IMR-90 (cell line): ENCODE results near the gene PIP5K1B. TPM values are rescaled to one million over a fixed set of nuclear protein-coding genes. Genes with fewer than 3 reads are reported as not detected.

Experiments used
- ATAC-seq: fragments of 200-7000 bp; cut with Tn5 transposase; 2 replicates; pipeline ENCODE4 v1.9.1; 2020; ENCODE audit warnings: low read depth, mild to moderate bottlenecking, moderate library complexity
- BruUV-seq: library from RNA; stranded (reverse); fragments of 400-500 nt; replicated peaks from 2 replicates; lab custom pipeline; 2021; lab: Mats Ljungman, UMichigan
- CTCF ChIA-PET: fragments of 300-600 bp; formaldehyde crosslinking; extraction: SDS; loops from one replicate; lab custom pipeline; 2021; ENCODE audit warnings: antibody characterized with exemption; lab: Yijun Ruan, JAX
- POLR2A ChIA-PET: fragments of 300-600 bp; sonication (Branson Sonifier 250); formaldehyde crosslinking; loops from one replicate; lab custom pipeline; 2022; ENCODE audit warnings: antibody characterized with exemption; ENCODE audit not compliant: unreplicated experiment; lab: Charles Lee
- DNase-seq: peaks from one replicate; pipeline ENCODE4 v3.0.0; 2013
- H2AFZ ChIP-seq: replicated peaks from 2 replicates; pipeline ENCODE3; 2013; ENCODE audit warnings: low read length, mild to moderate bottlenecking; ENCODE audit not compliant: poor library complexity
- H2AK5ac ChIP-seq: 2 replicates; pipeline ENCODE4 v1.6.1; 2013; ENCODE audit warnings: low read depth, low read length, inconsistent platforms
- H2AK9ac ChIP-seq: replicated peaks from 2 replicates; pipeline ENCODE3; 2013; ENCODE audit warnings: mild to moderate bottlenecking, low read depth, low read length, moderate library complexity; ENCODE audit not compliant: poor library complexity
- H2BK120ac ChIP-seq: 2 replicates; pipeline ENCODE4 v1.6.1; 2013; ENCODE audit warnings: low read depth, low read length, inconsistent platforms
- H2BK15ac ChIP-seq: 3 replicates; pipeline ENCODE4 v1.6.1; 2013; ENCODE audit warnings: low read depth, low read length, inconsistent platforms
- H2BK20ac ChIP-seq: 2 replicates; pipeline ENCODE4 v1.6.1; 2013; ENCODE audit warnings: low read depth, mild to moderate bottlenecking, inconsistent platforms, low read length, moderate library complexity
- H2BK5ac ChIP-seq: 2 replicates; pipeline ENCODE4 v1.6.1; 2013; ENCODE audit warnings: mild to moderate bottlenecking, low read depth, low read length, inconsistent platforms; ENCODE audit not compliant: poor library complexity, severe bottlenecking
- H3K14ac ChIP-seq: replicated peaks from 2 replicates; pipeline ENCODE4 v1.6.1; 2013; ENCODE audit warnings: low read depth, low read length, inconsistent platforms
- H3K18ac ChIP-seq: 2 replicates; pipeline ENCODE4 v1.6.1; 2013; ENCODE audit warnings: low read depth, low read length, control low read depth
- H3K23ac ChIP-seq: 2 replicates; pipeline ENCODE4 v1.6.1; 2013; ENCODE audit warnings: low read depth, low read length, inconsistent platforms
- H3K27ac ChIP-seq: 2 replicates; pipeline ENCODE4 v1.5.1; 2013; ENCODE audit warnings: mild to moderate bottlenecking, control low read depth, low read length; ENCODE audit not compliant: insufficient read depth
- H3K27me3 ChIP-seq: 2 replicates; pipeline ENCODE4 v1.6.1; 2013; ENCODE audit warnings: low read length; ENCODE audit not compliant: control insufficient read depth, insufficient read depth
- H3K36me3 ChIP-seq: 2 replicates; pipeline ENCODE4 v1.6.1; 2013; ENCODE audit warnings: low read length, mixed read lengths; ENCODE audit not compliant: control insufficient read depth, insufficient read depth
- H3K4ac ChIP-seq: 2 replicates; pipeline ENCODE4 v1.6.1; 2013; ENCODE audit warnings: low read depth, low read length, inconsistent platforms
- H3K4me1 ChIP-seq: 2 replicates; pipeline ENCODE4 v1.6.1; 2013; ENCODE audit warnings: low read length, mixed read lengths; ENCODE audit not compliant: control insufficient read depth, insufficient read depth
- H3K4me2 ChIP-seq: 2 replicates; pipeline ENCODE4 v1.6.1; 2013; ENCODE audit warnings: low read depth, mild to moderate bottlenecking, control low read depth, low read length, moderate library complexity
- H3K4me3 ChIP-seq: 2 replicates; pipeline ENCODE4 v1.5.1; 2013; ENCODE audit warnings: low read depth, mild to moderate bottlenecking, control low read depth, low read length, moderate library complexity; ENCODE audit not compliant: insufficient read depth
- H3K56ac ChIP-seq: 2 replicates; pipeline ENCODE4 v1.6.1; 2013; ENCODE audit warnings: low read length, inconsistent platforms; ENCODE audit not compliant: insufficient read depth; ENCODE audit errors: extremely low read depth
- H3K79me1 ChIP-seq, 2 experiments: 2 replicates each; pipeline ENCODE4 v1.6.1; 2013; ENCODE audit warnings: low read length in 2 of 2, inconsistent platforms in 1 of 2, low read depth in 1 of 2
- H3K9ac ChIP-seq: 2 replicates; pipeline ENCODE4 v1.6.1; 2013; ENCODE audit warnings: low read depth, low read length, control low read depth
- H3K9me1 ChIP-seq: 2 replicates; pipeline ENCODE4 v1.6.1; 2013; ENCODE audit warnings: low read length, inconsistent platforms; ENCODE audit not compliant: insufficient read depth
- H3K9me3 ChIP-seq: 2 replicates; pipeline ENCODE4 v1.6.1; 2013; ENCODE audit warnings: low read length; ENCODE audit not compliant: control insufficient read depth, insufficient read depth
- H4K20me1 ChIP-seq: 2 replicates; pipeline ENCODE4 v1.6.1; 2013; ENCODE audit warnings: low read length, inconsistent platforms; ENCODE audit not compliant: insufficient read depth
- H4K5ac ChIP-seq: 2 replicates; pipeline ENCODE4 v1.6.1; 2013; ENCODE audit warnings: mild to moderate bottlenecking, low read depth, low read length, control low read depth
- H4K8ac ChIP-seq, 2 experiments: 2 replicates each; pipeline ENCODE4 v1.6.1; 2013; ENCODE audit warnings: low read depth in 2 of 2, low read length in 2 of 2, control low read depth in 1 of 2, inconsistent platforms in 1 of 2
- H4K91ac ChIP-seq: 2 replicates; pipeline ENCODE4 v1.6.1; 2013; ENCODE audit warnings: low read depth, low read length, inconsistent platforms; ENCODE audit not compliant: insufficient read depth
- BHLHE40 ChIP-seq: fragments of 150-350 bp; IDR thresholded peaks from 2 replicates; pipeline ENCODE4 v1.6.1; 2016; ENCODE audit warnings: mild to moderate bottlenecking, low read depth, low read length
- CEBPB ChIP-seq: IDR thresholded peaks from 2 replicates; pipeline ENCODE4 v1.6.1; 2012; ENCODE audit warnings: low read depth, low read length, improper control_type of control experiment
- CHD1 ChIP-seq: IDR thresholded peaks from 2 replicates; pipeline ENCODE4 v1.6.1; 2012; ENCODE audit warnings: low read depth, low read length, improper control_type of control experiment
- FOS ChIP-seq: fragments of 150-350 bp; IDR thresholded peaks from 2 replicates; pipeline ENCODE4 v1.6.1; 2016; ENCODE audit warnings: low read depth, low read length
- MAFK ChIP-seq: IDR thresholded peaks from 2 replicates; pipeline ENCODE4 v1.6.1; 2012; ENCODE audit warnings: low read depth, low read length, improper control_type of control experiment
- MAZ ChIP-seq: IDR thresholded peaks from 2 replicates; pipeline ENCODE4 v1.6.1; 2012; ENCODE audit warnings: low read depth, mild to moderate bottlenecking, low read length, improper control_type of control experiment, moderate library complexity, borderline replicate concordance
- MXI1 ChIP-seq: IDR thresholded peaks from 2 replicates; pipeline ENCODE4 v1.6.1; 2012; ENCODE audit warnings: low read depth, mild to moderate bottlenecking, low read length, moderate library complexity, borderline replicate concordance
- NFE2L2 ChIP-seq: fragments of 150-350 bp; IDR thresholded peaks from 2 replicates; pipeline ENCODE4 v1.6.1; 2016; ENCODE audit warnings: low read depth, mild to moderate bottlenecking, low read length
- POLR2A ChIP-seq: IDR thresholded peaks from 2 replicates; pipeline ENCODE4 v1.6.1; 2012; ENCODE audit warnings: mild to moderate bottlenecking, low read depth, low read length
- RAD21 ChIP-seq: IDR thresholded peaks from 2 replicates; pipeline ENCODE4 v1.6.1; 2012; ENCODE audit warnings: low read length, improper control_type of control experiment
- RCOR1 ChIP-seq: IDR thresholded peaks from 2 replicates; pipeline ENCODE4 v1.6.1; 2012; ENCODE audit warnings: mild to moderate bottlenecking, low read length, improper control_type of control experiment; ENCODE audit not compliant: insufficient replicate concordance
- RFX5 ChIP-seq: IDR thresholded peaks from 2 replicates; pipeline ENCODE4 v1.8.0; 2012; ENCODE audit warnings: low read depth, mild to moderate bottlenecking, low read length, moderate library complexity
- SMC3 ChIP-seq: fragments of 150-350 bp; IDR thresholded peaks from 2 replicates; pipeline ENCODE4 v1.6.1; 2016; ENCODE audit warnings: low read depth, mild to moderate bottlenecking, antibody characterized with exemption, low read length, moderate library complexity
- WGBS, 2 experiments: methylation state at CpG; one replicate each; pipeline versions ENCODE4 v1.1.5 to v1.1.7; 2013; ENCODE audit warnings: missing lambda C conversion rate in 2 of 2; ENCODE audit not compliant: insufficient read length in 1 of 2; ENCODE audit errors: extremely low coverage in 2 of 2; 5-methylcytosine and 5-hydroxymethylcytosine counted together
- dilution Hi-C: fragments of 300-500 bp; cut with HindIII; formaldehyde crosslinking; loops from one replicate; pipeline ENCODE4 v1.14.3; 2018; ENCODE audit warnings: low sequenced_read_pairs; ENCODE audit not compliant: unreplicated experiment
- in situ Hi-C: fragments of 300-500 bp; cut with MboI; formaldehyde crosslinking; loops from 3 replicates; pipeline ENCODE4 v1.14.3; 2019; ENCODE audit warnings: low sequenced_read_pairs, inconsistent platforms, mixed read lengths
- intact Hi-C: fragments of 100-400 bp; cut with micrococcal nuclease; formaldehyde crosslinking; loops from 2 replicates; pipeline ENCODE4 v1.10.0; 2022
- polyA plus RNA-seq, 3 experiments: library from polyadenylated mRNA; depleted of rRNA; stranded (reverse); fragments of >200 nt; gene quantifications; 2 replicates each; pipeline ENCODE4 v1.2.3, GENCODE V29; 2012; ENCODE audit warnings: low replicate concordance in 1 of 3
- total RNA-seq: library from RNA; depleted of rRNA; stranded (reverse); fragments of >200 nt; gene quantifications from 2 replicates; pipeline ENCODE4 v1.2.3, GENCODE V29; 2012
- TF ChIP-seq, protein P1 (sequence below): fragments of 150-350 bp; IDR thresholded peaks from 2 replicates; pipeline ENCODE4 v1.6.1; 2016; ENCODE audit warnings: low read depth, mild to moderate bottlenecking, low read length, moderate library complexity, borderline replicate concordance
- TF ChIP-seq, protein P2 (sequence below): conservative IDR thresholded peaks from 2 replicates; pipeline ENCODE4 v1.5.1; 2012; ENCODE audit warnings: mild to moderate bottlenecking, low read depth, low read length, improper control_type of control experiment
- TF ChIP-seq, protein P3 (sequence below): fragments of 150-350 bp; IDR thresholded peaks from 2 replicates; pipeline ENCODE4 v1.6.1; 2017; ENCODE audit warnings: mild to moderate bottlenecking, antibody characterized with exemption, low read length, low read depth

The PIP5K1B gene
- total and polyA plus RNA-seq, 2 of the 4 experiments (the other 2 are of a cell fraction) = not detected

DNA sequence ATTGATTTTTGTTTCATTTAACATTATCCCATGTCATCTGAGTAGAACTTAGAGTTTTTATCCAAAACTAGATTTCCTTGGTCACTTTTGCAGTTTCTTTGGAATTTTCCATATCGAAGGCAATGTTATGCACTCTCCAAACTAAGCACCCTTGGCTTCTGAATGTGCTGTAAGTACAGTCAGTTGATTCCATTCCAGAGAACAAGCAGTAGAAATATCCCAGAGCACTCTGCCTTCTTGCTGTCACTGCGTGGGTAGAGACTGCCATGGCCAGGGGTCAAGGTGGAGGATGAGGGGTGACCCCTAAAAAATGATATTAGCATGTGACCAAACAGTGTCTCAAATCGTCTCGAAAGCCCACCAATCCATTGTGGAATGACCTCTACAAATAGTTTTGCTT, 36.2 kb downstream of the PIP5K1B start:
- Histone ChIP-seq H2AFZ (no peak overlapping the region), H2AK5ac (no peak overlapping the region), H4K5ac (no peak overlapping the region), H2BK20ac (no peak overlapping the region), H3K27me3 (no peaks in the 10 kb centered on the region), H4K20me1 (no peaks in the 10 kb centered on the region), H3K18ac (no peak overlapping the region), H2BK5ac (no peak overlapping the region), H3K9me1 (no peaks in the 10 kb centered on the region), H3K4me3 (no peak overlapping the region), H3K9me3 (no peaks in the 10 kb centered on the region), H3K9ac (no peak overlapping the region), H2AK9ac (no peak overlapping the region), H3K79me1 (no peaks in the 10 kb centered on the region), H3K4me2 (no peak overlapping the region), H3K56ac (no peak overlapping the region), H3K36me3 (no peaks in the 10 kb centered on the region), H3K27ac (no peak overlapping the region), H3K4ac (no peak overlapping the region), H2BK120ac (no peak overlapping the region), H3K4me1 (no peaks in the 10 kb centered on the region), H3K14ac (no peak overlapping the region), H4K8ac (no peak overlapping the region), H4K91ac (no peak overlapping the region), H3K23ac (no peak overlapping the region), H2BK15ac (no peak overlapping the region)
- no TSS peak for BruUV-seq
- dilution Hi-C loops = no loop called here
- ChIA-PET CTCF (no interaction called here), POLR2A (no interaction called here)
- intact Hi-C loops = no loop called here
- no peak for TF ChIP-seq RCOR1
- TF ChIP-seq SMC3 = no peak
- TF ChIP-seq CHD1 = no peak
- no peak for TF ChIP-seq POLR2A
- TF ChIP-seq, protein P1, sequence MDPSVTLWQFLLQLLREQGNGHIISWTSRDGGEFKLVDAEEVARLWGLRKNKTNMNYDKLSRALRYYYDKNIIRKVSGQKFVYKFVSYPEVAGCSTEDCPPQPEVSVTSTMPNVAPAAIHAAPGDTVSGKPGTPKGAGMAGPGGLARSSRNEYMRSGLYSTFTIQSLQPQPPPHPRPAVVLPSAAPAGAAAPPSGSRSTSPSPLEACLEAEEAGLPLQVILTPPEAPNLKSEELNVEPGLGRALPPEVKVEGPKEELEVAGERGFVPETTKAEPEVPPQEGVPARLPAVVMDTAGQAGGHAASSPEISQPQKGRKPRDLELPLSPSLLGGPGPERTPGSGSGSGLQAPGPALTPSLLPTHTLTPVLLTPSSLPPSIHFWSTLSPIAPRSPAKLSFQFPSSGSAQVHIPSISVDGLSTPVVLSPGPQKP = no peak
- TF ChIP-seq MAZ = no peak
- no peak for TF ChIP-seq MAFK
- no peak for TF ChIP-seq CEBPB
- no peak for TF ChIP-seq BHLHE40
- TF ChIP-seq, protein P2, sequence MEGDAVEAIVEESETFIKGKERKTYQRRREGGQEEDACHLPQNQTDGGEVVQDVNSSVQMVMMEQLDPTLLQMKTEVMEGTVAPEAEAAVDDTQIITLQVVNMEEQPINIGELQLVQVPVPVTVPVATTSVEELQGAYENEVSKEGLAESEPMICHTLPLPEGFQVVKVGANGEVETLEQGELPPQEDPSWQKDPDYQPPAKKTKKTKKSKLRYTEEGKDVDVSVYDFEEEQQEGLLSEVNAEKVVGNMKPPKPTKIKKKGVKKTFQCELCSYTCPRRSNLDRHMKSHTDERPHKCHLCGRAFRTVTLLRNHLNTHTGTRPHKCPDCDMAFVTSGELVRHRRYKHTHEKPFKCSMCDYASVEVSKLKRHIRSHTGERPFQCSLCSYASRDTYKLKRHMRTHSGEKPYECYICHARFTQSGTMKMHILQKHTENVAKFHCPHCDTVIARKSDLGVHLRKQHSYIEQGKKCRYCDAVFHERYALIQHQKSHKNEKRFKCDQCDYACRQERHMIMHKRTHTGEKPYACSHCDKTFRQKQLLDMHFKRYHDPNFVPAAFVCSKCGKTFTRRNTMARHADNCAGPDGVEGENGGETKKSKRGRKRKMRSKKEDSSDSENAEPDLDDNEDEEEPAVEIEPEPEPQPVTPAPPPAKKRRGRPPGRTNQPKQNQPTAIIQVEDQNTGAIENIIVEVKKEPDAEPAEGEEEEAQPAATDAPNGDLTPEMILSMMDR = no peak
- TF ChIP-seq, protein P3, sequence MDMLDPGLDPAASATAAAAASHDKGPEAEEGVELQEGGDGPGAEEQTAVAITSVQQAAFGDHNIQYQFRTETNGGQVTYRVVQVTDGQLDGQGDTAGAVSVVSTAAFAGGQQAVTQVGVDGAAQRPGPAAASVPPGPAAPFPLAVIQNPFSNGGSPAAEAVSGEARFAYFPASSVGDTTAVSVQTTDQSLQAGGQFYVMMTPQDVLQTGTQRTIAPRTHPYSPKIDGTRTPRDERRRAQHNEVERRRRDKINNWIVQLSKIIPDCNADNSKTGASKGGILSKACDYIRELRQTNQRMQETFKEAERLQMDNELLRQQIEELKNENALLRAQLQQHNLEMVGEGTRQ = no peak
- no peak for TF ChIP-seq NFE2L2
- TF ChIP-seq MXI1 = no peak
- TF ChIP-seq RFX5 = no peak
- TF ChIP-seq FOS = no peak
- no peak for TF ChIP-seq RAD21
- DNase-seq (no peak), ATAC-seq (no peak)
- no CpG with 5 or more reads among the region's 4 CpGs for WGBS, 2 experiments
- in situ Hi-C loops = no loop called here
